NT2/D1 (cell line): ENCODE results near the gene SARS1.

Experiments used
- SUZ12 ChIP-seq: IDR thresholded peaks from 2 replicates; pipeline ENCODE4 v1.6.1; 2011; ENCODE audit not compliant: insufficient read length, insufficient read depth; ENCODE audit errors: extremely low read depth
- YY1 ChIP-seq: IDR thresholded peaks from 2 replicates; pipeline ENCODE4 v1.6.1; 2011; ENCODE audit not compliant: insufficient read length, insufficient read depth
- ZNF274 ChIP-seq: IDR thresholded peaks from 2 replicates; pipeline ENCODE4 v1.6.1; 2011; ENCODE audit warnings: mild to moderate bottlenecking, low read depth, low read length

DNA sequence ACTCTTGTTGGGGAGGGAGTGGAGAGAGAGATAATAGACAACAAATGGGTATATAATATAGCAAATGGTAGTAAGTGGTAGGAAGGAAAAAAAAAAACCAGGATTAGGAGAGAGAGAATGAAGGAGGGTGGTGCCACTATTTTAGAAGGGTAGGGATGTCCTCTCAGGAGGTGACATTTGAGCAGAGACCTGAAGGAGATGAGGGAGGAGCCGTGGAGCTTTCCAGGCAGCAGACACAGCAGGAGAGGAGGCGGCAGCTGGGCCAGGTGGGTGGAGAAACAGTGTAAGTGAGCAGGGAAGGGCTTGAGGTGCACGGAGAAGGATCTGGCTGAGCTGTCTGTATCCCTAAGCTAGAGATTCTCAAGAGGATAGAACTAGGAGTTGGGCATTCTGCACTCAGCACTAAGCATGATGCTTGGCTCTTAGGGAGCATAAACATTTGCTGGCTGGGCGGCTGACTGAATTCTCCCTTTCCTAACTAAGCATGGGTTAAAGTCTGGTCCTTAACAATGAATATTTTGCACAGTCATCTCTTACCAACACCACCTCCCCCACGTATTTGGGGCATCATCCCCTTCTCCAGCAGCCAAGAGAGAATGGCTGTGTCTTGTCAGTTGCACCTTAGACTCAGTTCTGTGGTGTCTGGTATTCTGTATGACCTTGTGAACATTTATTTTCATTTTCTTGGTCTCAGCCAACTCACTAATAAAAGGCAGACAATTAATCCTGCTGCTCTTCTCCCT is 27.6 kb upstream of the SARS1 start:
- no peak for TF ChIP-seq ZNF274
- no peak for TF ChIP-seq SUZ12
- TF ChIP-seq YY1: no peak
